Measurements from ENCODE around the gene CTNND1. TPM values are rescaled to one million over a fixed set of nuclear protein-coding genes. Genes with fewer than 3 reads are reported as not detected.

Gene CTNND1
- total and polyA plus RNA-seq, 10 of the 15 experiments (the other 5 are each of a cell fraction or from before 2014, with no cell fraction given) = 4.7 to 70.0 (median 30.0) TPM

- Histone ChIP-seq H3K79me2 (ENCODE audit: control insufficient read depth, insufficient read depth, low read length) (peaks cover 53% of the 10 kb centered on the region), H3K27ac (ENCODE audit: control insufficient read depth, insufficient read depth) (no peak overlapping the region), H3K4me3 (peak overlapping the region; percentile 97), H3K9me3 (replicated peaks; ENCODE audit: control insufficient read depth, insufficient read depth, low read length) (no peaks in the 10 kb centered on the region), H3K27me3 (replicated peaks in 1 of 2; ENCODE audit: control insufficient read depth in 2 of 2, insufficient read depth in 2 of 2, low read length in 1 of 2) (no peaks in the 10 kb centered on the region), H3K9ac (ENCODE audit: control insufficient read depth, insufficient read depth, low read length) (peak overlapping the region; percentile 91; the same call in 1 of the 2 replicates), H3K4me1 (ENCODE audit: control insufficient read depth, insufficient read depth, low read length) (peaks cover 4% of the 10 kb centered on the region), H2AFZ (ENCODE audit: control insufficient read depth, low read depth, low read length) (no peak overlapping the region), H3K4me2 (ENCODE audit: control insufficient read depth, insufficient read depth) (peak overlapping the region; percentile 87), H4K20me1 (ENCODE audit: control insufficient read depth, insufficient read depth) (no peaks in the 10 kb centered on the region), H3K36me3 (ENCODE audit: control insufficient read depth in 2 of 2, insufficient read depth in 2 of 2, low read length in 1 of 2) (peaks cover 0 to 5% of the 10 kb centered on the region in 2 experiments; a peak in 1 of 4 replicates)
- ATAC-seq = no peak
- WGBS (ENCODE audit: insufficient coverage, insufficient replicate concordance, low lambda C conversion rate, missing lambda C conversion rate) = 74% methylated on average over 2 of the region's 2 CpGs
- ChIA-PET POLR2A (interaction anchor here (0.5 to 1.9 kb wide), 4 partner anchors 20 to 87 kb away, joined by 3 to 8 read pairs (median 6); partner anchors contain the start of gene SELENOH), SMC1A (ENCODE audit: uncharacterized antibody, unreplicated experiment) (interaction anchor here (0.7 to 3.6 kb wide), 11 partner anchors 9 to 87 kb away, joined by 3 to 27 read pairs (median 4); partner anchors contain the start of genes CTNND1 and SELENOH), CTCF (interaction anchor here (0.7 to 3.0 kb wide), 10 partner anchors 16 to 220 kb away, joined by 3 to 28 read pairs (median 5); partner anchors contain the start of gene UBE2L6), RAD21 (ENCODE audit: unreplicated experiment) (interaction anchor here (0.7 to 4.0 kb wide), 7 partner anchors 19 to 314 kb away, joined by 3 to 25 read pairs (median 3); no protein-coding TSS in a partner anchor)
- in situ Hi-C loops (cut with MboI) (no loop called here), intact Hi-C loops (cut with micrococcal nuclease; ENCODE audit: unreplicated experiment) (loop anchor here (5.0 kb wide), 1 partner anchor 147 kb away; the partner anchor contains the start of gene UBE2L6)
- no TSS peak for BruUV-seq (replicated peaks)
- FAIRE-seq = no peak
- DNase-seq (ENCODE audit: low read depth, low spot score) = no peak
- no peak for TF ChIP-seq POU2F2 (IDR thresholded peaks at IDR 0.05; ENCODE audit: borderline replicate concordance, low read depth, low read length)
- no peak for TF ChIP-seq JUND (IDR thresholded peaks at IDR 0.05; ENCODE audit: low read depth, low read length)
- TF ChIP-seq EED (IDR thresholded peaks at IDR 0.05; ENCODE audit: low read depth) = no peak
- TF ChIP-seq BCLAF1 (IDR thresholded peaks at IDR 0.05) = no peak
- no peak for TF ChIP-seq NR2F1 (conservative IDR thresholded peaks at IDR 0.05)
- TF ChIP-seq TAF1 (IDR thresholded peaks at IDR 0.05; ENCODE audit: borderline replicate concordance, low read depth, low read length) = no peak
- TF ChIP-seq, protein P1, sequence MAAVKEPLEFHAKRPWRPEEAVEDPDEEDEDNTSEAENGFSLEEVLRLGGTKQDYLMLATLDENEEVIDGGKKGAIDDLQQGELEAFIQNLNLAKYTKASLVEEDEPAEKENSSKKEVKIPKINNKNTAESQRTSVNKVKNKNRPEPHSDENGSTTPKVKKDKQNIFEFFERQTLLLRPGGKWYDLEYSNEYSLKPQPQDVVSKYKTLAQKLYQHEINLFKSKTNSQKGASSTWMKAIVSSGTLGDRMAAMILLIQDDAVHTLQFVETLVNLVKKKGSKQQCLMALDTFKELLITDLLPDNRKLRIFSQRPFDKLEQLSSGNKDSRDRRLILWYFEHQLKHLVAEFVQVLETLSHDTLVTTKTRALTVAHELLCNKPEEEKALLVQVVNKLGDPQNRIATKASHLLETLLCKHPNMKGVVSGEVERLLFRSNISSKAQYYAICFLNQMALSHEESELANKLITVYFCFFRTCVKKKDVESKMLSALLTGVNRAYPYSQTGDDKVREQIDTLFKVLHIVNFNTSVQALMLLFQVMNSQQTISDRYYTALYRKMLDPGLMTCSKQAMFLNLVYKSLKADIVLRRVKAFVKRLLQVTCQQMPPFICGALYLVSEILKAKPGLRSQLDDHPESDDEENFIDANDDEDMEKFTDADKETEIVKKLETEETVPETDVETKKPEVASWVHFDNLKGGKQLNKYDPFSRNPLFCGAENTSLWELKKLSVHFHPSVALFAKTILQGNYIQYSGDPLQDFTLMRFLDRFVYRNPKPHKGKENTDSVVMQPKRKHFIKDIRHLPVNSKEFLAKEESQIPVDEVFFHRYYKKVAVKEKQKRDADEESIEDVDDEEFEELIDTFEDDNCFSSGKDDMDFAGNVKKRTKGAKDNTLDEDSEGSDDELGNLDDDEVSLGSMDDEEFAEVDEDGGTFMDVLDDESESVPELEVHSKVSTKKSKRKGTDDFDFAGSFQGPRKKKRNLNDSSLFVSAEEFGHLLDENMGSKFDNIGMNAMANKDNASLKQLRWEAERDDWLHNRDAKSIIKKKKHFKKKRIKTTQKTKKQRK (IDR thresholded peaks at IDR 0.05; ENCODE audit: low read depth, low read length) = no peak
- TF ChIP-seq LARP7 (IDR thresholded peaks at IDR 0.05) = no peak
- TF ChIP-seq, protein P2, sequence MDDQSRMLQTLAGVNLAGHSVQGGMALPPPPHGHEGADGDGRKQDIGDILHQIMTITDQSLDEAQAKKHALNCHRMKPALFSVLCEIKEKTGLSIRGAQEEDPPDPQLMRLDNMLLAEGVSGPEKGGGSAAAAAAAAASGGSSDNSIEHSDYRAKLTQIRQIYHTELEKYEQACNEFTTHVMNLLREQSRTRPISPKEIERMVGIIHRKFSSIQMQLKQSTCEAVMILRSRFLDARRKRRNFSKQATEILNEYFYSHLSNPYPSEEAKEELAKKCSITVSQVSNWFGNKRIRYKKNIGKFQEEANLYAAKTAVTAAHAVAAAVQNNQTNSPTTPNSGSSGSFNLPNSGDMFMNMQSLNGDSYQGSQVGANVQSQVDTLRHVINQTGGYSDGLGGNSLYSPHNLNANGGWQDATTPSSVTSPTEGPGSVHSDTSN (IDR thresholded peaks at IDR 0.05; ENCODE audit: insufficient replicate concordance, low read depth, low read length) = no peak
- TF ChIP-seq EP300 (IDR thresholded peaks at IDR 0.05; ENCODE audit: borderline replicate concordance in 1 of 2, control insufficient read depth in 1 of 2, low read depth in 2 of 2, low read length in 2 of 2) = no peak
- no peak for TF ChIP-seq ZZZ3 (IDR thresholded peaks at IDR 0.05; ENCODE audit: control insufficient read depth, insufficient read length, low read depth)
Measured at GRCh38 chr11:57713835-57714234, 47.8 kb upstream of the CTNND1 start.

All from GM12878 (cell line).